Dedifferentiated amniotic fluid mesenchymal stem cell (primary cell): ENCODE data around the gene TSC1.

ENCODE experiments used
- DNase-seq: peaks from one replicate; pipeline ENCODE4 v3.0.0-alpha.2; 2016; ENCODE audit errors: extremely low spot score

TSC1 gene

DNA sequence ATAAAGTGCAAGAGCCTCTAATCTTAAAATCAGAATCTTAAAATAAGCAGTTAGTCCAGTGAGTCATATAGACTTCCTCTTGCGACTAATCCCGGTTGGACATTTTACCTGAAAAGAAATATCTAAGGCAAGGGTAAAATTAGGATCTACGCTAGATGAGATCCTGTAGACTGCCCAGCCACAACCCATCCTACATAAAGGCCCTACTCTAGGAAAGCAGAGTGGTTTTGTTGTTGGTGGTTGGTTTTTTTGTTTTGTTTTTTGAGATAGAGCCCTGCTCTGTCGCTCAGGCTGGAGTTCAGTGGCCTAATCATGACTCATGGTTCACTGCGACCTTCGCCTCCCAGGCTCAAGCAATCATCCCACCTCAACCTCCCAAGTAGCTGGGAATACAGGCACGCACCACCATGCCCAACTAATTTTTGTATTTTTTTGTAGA, 6.9 kb downstream of the TSC1 start:
- DNase-seq = no peak

DNA sequence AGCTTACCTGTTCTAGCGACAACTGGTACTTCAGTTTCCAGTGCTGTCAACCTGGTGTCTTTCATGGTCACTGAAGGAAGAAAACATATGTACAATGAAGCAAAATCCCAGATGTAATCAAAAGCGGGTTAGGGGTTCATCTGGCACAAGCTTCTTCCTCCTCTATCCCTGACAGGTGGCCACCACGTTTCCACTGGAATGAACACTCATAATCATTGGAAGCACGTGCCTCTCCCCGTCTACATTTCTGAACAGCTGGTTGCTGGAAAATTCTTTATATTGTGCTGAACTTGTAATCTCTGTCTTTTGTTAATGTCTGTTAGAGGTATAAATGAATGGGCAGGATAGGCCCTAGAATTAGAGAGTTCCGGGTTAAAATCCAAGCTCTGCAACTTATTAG, 9.4 kb downstream of the TSC1 start:
- no peak for DNase-seq

DNA sequence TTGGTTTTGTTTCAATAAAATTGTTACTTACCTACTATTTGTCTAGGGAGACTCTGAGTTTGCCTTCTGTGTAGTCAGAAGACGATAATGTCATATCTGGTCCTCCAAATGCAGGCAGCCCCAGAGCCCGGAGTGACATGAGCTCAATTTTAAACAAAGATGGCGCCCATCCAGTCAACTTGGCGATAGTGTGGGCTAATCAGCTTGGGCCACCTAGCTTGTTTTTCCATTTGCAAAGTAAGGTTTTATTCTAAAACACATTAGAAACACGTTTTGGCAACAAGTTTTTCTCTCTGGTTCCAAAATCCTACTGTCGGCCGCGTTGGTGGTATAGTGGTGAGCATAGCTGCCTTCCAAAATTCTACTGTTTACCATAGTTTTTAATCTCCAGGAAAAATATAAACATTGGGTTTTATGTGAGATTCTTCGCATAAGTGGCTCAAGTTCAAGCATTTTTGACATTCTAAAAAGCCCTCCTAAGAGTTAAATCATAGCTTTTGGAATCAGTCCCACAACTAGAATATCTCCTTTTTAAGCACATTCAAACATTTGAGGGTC, 13.2 kb downstream of the TSC1 start:
- no peak for DNase-seq

DNA sequence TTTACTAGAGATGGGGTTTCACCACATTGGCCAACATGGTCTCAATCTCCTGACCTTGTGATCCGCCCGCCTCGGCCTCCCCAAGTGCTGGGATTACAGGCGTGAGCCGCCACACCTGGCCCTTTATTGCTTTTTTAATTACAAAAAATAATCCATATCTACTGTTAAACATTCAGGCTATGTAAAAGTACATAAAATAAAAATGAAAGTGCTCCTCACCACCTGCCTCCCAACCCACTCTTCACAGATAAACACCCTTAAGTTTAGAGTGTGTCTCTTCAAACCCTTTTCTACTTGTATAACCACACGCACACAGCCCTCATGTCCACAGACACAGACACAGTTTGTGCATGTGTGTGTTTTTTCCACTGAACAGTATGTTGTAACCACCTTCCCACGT, 16.7 kb downstream of the TSC1 start:
- DNase-seq = no peak

DNA sequence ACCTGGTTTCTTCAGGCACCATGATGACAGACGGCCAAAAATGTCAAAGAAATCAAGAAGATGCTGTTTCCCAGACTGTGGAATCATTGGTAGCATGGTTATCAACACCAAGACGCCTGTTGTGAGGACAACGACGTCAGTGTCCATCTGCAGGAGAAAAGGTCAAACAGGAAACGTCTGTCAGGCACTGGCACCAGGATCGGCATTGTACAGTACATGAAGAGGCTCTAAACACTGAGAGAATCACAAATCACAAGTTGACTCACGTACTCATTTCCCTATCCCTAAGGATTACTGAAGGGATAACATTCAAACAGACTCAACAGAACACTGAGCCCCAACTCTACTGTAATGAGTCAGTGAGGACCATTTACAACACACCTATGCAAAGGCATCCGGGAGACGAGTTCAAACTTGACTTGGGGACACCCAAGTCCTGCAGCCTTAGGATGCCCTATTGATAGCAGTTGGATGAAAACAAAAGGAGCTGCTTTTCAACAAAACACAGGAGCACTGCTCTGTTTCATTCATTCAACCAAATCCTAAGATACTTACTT, 21.0 kb downstream of the TSC1 start:
- no peak for DNase-seq

DNA sequence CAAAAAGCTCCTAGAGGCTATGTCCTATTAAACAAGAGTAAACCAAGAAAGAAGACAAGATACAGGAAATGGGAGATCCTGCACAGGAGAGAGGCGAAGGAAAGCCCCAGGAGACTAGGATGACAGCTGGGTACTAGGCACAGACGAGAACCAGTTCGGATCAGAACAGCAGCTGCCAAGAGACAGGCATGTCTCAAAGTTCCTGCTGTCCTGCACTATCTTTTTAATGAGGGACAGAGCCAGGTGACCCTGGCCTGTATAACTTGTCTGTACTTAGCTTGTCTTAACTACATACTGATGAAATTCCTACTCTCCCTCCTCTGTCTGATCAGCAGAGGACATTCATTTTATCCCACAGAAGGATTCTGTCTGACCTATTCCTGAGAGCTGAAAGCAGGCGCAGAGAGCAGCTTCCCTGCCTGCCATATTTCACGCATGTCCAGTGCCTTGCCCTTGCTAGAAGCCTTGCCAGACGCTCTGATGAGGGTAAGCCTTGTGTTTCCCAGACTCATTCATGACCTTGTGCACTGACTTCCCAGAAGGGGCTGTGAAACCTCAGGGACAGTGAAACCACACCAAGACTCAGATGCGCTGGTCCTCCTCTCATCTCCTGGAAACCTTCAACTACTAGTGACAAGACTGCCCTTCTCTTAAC, 24.7 kb downstream of the TSC1 start:
- DNase-seq = no peak

DNA sequence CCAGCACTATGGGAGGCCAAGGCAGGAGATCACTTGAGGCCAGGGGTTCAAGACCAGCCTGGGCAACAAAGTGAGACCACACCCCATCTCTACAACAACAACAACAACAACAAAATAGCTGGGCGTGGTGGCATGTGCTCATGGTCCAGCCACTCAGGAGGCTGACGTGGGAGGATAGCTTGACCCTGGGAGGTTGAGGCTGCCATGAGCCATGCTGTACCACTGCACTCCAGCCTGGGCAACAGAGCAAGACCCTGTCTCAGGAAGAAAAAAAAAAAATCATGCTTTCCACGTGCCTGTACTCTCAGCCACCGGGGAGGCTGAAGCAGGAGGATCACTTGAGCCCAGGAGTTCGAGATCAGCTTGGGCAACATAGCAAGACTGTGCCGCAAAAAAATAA, 29.5 kb downstream of the TSC1 start:
- DNase-seq = no peak

DNA sequence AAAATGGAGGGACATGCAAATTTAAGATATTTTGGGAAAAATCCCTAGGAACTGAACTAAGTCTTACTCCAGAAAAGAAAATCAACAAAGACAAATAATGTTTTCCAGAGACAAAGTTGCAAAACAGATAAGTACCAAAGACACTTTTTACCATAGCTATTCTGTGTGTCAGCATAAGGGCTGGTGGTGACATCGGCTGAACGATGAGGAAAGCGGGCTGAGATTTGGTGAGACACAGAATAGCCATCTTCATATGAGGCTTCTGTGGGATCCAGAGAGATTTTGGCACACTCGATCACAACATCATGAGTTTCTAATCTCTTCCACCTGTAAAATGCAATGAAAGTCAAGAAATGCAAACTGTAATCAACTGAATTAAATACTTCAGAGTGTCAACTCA, 32.3 kb downstream of the TSC1 start:
- DNase-seq = no peak

DNA sequence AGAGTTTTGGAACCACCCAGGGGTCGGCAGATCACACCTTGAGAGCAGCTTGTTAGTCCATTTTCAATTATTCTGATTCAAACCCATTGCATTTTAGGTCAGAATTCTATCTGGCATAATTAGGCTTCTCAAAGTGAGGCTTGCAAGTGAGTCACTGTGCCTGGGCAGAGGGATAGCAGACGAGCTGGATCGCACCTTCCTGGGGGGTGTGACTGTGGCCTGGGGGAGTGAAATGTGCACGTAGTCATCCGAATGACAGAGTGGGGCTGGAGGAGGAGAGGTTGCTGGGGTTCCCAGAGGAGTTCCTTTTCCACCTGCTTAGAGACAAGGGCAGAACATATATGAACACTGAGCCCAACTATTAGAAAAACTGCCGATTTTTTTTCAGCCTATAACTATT, 34.0 kb downstream of the TSC1 start:
- no peak for DNase-seq

DNA sequence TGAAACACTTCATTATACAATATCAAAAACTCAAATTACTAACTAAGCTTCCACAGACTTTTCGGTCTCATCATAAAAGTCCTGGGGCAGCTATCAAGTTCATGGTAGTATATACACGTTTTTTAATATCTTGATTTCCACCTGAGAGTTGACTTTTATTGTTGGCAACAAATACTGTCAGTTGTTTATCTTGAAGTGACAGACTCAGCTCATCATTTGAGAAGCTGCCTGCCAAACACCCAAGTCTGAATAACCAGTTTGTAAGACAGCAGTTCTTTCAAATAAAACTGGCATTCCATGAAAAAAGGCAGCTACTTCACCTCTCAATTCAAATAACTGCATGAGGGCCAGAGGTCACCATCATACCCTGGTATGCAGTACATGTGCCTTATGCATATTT, 35.1 kb downstream of the TSC1 start:
- no peak for DNase-seq

DNA sequence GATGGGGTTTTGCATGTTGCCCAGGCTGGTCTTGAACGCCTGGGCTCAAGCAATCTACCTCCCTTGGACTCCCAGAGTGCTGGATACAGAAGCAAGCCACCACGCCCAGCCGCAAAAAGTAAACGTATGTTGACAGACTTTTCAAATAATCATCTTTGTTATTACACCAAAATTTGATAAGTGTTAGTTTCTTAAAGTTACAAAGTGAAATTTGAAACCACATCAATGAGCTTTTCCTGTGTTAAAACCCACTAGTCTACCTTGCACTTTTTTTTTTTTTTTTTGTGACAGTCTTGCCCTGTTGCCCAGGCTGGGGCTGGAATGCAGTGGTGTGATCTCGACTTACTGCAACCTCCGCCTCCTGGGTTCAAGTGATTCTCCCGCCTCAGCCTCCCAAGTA, 35.8 kb downstream of the TSC1 start:
- DNase-seq = no peak

DNA sequence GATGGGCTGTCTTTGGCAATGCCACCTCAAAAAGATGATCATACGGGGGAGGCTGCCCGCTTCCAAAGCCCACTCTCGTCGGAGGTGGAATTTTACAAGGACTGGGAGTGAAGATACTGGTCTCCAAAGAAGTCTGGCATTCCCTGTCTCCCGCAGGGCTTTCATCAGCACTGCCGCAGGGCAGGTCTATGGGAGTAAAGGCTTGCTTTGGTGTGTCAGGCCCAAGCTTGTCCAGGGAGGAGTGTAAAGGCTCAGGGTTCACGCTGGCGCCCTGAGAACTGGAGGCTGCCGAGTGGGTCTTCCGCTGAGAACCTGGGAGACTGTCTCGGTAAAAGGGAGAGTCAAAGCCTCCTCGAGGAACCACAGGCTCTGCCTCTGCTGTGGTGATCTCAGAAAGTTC, 38.7 kb downstream of the TSC1 start:
- DNase-seq = no peak

DNA sequence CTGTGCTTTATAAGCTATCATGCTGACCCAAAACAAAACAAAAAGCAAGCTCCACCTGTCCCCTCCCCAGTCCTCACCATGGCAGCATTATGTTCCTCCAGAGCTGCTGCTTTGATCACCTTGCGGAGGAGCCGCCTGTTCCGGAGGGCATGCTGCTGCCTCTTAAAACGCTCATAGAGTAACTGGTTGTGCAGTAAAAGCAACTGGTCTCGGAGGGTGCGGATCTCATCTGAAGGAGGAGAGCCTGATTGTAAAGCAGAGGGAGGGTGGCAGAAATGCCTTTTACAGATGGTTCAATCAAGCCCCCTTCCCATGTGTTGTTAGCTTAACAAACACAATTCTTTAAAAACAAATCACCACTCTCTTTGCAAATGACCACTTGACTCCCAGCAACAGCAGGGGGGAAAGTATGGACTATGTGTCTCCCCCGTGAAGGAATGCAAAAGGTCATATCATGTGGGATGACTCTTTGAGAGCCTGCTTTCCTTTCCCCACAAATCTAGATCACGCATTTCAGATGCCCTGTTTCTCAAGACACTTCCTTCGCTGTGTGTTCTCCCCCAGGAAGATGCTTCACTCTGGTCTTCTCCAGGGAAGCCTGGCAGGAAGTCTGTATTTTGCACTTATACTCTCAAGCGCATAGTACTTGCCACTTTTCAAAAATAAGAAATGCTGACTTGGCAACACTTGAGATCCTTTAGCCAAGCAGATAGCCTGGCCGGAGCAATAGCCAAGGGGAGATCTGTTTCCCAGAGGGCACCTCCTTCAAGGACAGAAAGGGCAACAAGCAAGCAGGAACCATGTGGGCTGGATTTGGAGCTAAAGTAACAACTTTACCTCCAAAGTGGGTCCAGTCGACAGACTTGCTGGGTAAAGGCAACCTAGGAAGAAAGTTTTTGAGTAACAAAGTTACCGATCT, 40.6 kb downstream of the TSC1 start:
- DNase-seq = no peak

DNA sequence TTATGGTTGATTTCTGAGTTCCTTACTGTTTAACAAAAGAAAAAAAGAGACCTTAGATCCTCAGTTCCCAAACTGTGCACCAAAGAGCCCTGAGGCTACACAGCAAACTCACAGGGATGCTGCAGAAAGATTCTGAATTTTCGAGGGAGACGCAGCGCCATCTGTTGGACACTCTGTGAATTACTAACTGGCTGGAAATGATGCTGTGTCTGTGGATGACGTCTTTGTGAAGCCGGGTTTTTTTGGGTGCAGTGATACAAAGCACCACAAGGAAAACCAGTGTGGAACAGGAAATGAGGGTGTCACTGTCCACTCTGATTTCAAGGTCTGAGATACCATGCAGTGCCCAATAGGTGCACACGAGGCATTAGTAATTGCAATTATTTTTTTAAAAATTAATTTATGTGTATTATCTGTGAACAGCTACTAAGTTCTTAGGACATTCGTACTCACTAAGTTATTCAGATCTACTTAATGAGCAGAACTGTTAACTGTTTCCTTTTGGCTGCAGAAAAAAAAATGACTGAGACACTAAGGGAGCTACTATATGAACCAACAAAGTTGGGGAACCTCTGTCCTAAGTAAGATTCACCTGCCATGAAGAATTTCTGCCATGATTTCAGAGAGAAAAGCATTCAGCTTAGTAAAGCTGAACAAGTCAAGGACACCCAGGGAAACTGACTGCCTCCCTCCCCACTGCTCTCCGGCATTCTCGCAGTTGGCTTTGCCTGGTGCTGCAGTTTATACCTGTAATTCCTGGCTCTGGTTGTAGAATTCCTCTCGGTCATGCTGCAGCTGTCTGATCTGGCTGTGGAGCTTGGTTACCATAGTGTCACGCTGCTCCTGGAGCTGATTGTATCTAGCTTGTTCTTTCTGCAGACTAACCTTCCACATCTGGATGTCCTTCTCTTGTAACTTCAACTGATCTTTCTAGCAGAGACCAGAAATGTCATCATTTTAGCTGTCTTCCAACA, 42.3 kb downstream of the TSC1 start:
- DNase-seq = peak; percentile 86

DNA sequence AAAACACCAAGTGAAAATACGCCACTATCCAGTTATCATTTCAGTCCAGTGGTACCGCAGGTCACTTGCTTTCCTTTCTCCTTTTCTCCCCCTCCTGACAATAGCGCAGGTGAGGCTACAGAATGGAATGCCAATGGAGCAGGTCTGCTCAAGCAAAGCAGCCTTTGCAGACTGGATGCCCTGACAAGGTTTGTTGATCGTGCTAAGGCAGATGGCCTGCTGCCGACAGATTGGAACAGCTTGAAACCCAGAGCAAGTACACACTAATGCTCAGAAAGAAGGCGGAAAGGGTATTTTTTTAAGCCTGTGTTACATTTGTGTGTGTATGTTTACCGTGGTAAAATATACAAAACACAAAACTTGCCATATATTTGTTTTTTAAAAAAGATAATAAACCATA, 46.4 kb downstream of the TSC1 start:
- no peak for DNase-seq

DNA sequence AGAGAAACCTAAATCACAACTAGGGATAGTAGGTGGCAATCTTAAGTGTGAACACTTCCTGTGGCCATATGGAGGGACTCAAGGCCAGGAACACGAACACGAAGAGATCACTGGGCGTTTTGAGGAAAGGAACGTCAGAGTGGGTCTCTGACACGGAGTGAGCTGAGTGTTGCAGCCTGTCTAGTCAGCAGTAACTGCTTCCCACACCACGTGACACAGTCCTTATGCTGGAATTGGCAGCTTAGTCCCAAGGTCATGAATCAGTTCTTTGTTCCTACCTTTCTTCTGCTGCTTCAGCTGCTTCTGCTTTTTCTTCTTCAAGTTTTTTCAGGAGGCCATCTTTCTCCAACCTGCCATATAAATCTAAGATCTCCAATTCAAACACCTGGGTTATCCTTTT, 47.5 kb downstream of the TSC1 start:
- DNase-seq = no peak

DNA sequence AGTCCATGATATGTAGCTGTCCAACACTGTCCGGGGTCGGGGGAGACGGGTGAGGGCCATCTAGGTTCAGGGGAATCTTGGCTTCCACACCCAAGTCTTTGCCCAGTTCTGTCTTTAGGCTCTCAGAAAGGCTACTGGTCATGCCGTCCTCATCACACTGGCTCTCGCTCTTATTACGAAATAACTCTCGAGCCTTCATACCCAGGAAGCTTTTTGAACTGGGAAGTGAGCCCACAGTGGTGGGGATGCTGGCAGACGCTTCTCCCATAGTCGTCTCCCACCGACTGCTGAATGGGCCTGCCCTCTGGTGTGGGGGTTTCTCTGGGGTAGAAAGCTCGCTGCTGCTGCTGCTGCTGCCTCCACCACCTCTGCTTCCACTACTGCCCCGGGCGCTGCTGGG, 48.2 kb downstream of the TSC1 start:
- no peak for DNase-seq

DNA sequence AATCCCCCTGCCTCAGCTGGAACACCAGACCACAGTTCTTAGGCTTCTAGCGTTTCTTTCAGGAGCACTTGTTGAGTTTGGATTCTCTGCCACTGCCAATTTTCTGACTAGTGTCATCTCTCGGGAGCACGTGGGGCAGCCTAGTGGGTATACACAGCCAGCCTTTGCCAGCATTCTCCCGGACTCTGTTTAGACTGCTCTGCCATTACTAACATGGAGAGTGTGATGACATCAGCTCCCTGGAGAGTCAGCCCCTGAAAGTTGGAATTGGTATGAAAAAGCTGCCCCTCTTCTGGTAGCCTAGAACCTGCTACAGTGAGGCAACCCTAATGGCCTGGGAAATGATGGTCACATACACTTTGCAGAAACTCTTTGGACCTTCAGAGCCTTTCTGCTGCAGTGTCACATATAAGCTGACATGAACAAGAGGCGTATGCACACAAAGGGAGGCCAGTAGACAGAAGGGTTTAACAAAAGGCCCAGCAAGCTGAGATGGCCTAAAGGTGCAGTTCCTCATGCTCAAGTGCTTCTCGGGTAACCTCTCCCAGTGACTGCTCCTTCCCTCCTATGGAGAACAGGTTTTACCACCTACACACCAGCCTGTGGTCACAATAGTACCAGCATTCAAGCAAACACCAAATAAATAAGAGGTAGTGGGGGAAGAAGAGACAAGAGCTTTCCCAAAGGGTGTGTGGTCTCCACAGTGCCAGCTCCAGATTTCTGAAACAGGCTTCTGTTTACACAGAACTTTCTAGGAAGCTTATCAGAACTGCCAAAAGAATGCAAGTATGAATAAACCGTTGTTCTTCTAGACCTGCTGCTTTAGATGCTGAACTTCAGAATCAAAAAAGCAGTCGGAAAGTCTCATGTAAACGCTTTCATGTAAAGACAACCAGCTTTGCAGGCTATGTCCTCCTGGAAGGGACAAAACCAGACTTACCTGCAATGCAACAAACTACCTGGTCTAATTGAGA, 49.3 kb downstream of the TSC1 start:
- no peak for DNase-seq

DNA sequence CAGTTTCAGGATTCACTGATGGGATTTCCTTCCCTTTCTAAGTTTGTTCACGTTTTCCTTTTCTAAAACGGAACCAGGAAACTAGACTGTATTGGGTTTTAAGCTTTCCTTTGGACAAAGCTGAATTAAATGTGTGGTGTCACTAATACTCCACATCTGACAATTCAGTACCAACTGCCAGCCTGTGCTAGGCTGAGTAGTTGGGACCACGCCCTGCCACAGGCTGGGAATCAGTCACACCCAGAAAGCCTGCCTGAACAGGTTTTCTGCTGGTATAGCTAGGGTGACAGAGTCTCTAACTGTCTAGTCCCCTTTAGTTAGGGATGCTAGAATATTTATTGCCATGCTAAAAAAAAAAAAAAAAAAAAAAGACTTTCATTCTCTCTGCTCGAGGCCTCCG, 50.1 kb downstream of the TSC1 start:
- DNase-seq = no peak

DNA sequence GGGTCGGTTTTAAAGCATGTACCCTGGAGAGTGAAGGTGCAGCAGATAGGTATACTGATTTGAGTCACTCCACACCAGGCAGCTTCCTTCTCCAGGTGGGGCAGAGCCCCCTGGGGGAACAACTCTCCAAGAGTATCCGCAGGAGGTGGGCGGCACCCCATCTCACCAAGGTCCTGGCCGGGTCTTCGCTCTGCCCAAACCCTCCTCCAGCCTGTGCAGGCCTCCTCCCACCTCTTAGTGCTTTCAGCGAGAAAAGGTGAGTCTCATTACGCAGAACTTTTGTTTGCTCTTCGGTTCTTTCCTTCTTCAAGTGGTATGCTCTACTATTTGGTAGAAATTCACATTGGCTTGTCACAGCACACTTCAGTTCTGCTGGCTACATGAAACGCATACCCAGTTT, 52.0 kb downstream of the TSC1 start:
- no peak for DNase-seq
